Raji (cell line): Measurements from ENCODE around the gene AGR3.

Source experiments
- POLR2A ChIP-seq: IDR thresholded peaks from 2 replicates; pipeline ENCODE4 v1.6.1; 2011; ENCODE audit warnings: low read depth, low read length, control low read depth; ENCODE audit not compliant: insufficient read depth

The AGR3 gene

GRCh38 chr7:16912540-16912939 lies 30.8 kb upstream of the AGR3 start:
- TF ChIP-seq POLR2A = no peak

GRCh38 chr7:16908561-16908960 lies 26.8 kb upstream of the AGR3 start:
- TF ChIP-seq POLR2A = no peak

DNA sequence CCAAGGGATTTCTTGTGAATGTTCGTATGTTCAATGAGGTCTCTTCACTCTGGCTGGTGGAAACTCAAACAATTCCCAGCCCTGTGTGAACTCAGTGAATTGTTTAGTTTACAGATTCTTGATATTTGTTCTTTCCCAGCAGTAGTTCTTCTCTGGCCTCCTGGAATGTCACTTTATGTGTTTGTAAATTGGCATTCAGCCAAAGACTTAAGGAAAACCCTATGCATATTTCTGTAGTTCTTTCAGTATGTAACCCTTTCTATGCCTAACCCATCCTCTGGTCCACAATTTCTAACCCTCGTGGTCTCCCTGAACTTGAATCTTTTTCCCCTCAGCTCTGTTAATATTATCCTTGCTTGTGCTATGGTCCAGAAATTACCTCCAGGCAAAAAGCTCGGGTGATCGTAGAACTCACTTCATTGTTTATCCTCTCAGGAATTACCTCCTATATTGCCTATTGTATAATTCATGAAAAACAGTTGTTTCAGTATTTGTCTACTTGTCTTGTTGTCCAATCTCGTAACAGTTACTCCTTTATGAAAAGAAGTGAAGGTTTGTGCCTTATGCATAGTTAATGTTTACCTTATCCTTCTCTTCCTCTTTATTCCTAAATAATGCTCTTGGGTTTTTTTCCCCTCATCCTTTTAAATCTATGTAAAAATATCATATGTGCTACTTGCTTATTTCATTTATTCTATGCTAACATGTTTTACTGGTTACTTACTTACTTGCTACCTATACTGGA lies 23.7 kb upstream of the AGR3 start:
- TF ChIP-seq POLR2A = no peak

DNA sequence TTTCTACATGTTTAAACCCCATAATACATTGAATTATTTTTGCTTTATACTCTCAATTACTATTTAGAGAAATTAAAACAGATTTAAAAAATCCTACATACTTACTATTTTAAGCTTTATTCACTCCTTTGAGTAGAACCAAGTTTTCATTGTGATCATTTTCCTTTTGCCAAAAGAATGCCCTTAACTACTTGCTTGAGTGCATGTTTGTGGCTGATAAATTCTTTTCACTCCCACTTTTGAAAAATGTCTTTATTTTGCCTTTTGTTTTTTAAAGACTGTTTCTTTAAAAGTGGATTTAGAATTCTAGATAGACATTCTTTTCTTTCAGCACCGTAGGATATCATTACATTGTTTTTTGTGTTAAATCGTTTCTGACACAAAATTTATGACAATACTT lies 22.3 kb upstream of the AGR3 start:
- no peak for TF ChIP-seq POLR2A

GRCh38 chr7:16900209-16900768 lies 18.5 kb upstream of the AGR3 start:
- no peak for TF ChIP-seq POLR2A

DNA sequence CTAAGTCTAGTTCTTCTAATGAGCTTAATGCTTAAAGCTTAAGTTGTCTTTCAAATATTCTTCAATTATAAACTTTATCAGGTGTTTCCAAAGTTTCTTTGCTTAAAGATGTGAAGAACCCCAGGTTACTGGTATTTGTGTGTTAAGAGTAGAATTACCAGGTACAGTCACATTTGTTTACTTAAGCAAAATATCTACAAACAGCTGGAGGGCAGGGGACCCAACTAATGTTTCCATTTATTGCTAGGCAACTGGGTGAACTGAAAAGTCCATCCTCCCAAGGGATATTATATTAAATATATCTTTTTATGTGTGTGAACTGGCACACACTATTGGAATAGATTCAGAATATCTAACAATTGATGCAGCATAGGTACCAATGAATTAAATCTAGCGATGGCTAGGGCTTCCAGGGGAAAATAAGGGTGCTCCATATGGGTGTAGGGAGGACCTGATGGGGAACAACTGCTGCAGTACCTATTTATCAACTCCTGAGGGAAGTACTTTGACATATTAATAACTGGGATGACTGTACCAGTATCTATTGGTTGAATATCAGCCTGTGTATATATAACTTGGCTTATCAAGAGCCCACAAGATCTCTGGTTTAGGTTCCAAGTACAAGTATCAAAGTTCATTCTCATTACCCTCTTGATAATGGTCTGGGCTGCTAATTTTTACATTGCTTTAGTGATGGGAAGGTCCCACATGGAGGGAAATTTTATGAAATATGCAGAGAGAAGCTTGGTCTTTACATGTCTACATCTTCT lies 10.3 kb upstream of the AGR3 start:
- TF ChIP-seq POLR2A = no peak

- no peak for TF ChIP-seq POLR2A
Observed at GRCh38 chr7:16891338-16891737, 9.6 kb upstream of the AGR3 start.

DNA sequence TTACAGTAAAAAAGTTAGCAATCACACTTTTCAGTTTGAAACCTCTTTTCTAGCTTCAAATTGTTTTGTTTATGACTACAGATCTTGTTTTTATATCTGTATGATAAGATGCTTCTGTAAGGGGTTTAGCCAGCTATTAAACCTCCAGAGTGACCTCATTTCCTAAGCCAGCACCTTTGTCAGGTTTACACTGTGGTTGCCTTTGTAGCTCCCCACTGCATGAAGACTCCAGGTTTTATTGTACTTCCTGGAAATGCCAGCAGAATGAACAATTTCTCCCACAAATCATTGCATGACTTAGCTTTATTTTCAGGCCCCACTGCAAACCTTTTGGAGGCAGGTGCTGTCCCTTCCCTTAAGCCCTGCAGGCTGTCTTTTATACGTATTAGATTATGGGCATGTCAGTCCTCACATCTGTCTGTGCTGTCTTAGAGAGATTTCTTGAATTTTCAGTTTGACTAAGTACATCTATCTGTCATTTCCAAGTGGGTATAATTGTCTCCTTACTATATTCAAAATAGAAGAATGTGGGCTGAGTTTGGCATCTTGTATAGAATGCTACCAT lies 8.2 kb upstream of the AGR3 start:
- no peak for TF ChIP-seq POLR2A

GRCh38 chr7:16889305-16889704 lies 7.5 kb upstream of the AGR3 start:
- TF ChIP-seq POLR2A = no peak

DNA sequence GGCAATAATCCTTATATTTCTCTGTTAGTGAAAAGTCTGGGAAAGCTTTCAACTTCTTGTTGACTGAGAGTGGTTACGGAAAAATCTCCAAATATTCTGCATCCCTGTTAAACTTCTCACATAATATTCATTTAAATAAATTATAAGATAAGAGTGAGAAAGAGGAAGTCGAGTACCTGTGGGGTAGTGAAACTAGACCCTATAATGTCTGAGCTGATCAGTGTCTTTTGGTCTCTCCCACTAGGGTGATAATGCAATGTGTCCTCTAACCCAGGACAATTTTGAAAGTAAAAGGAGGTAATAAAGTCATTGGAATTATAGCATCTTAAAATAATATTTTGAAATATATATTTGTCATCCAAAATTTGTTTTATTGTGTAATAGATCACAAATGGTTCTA lies 2.1 kb upstream of the AGR3 start:
- TF ChIP-seq POLR2A = no peak

DNA sequence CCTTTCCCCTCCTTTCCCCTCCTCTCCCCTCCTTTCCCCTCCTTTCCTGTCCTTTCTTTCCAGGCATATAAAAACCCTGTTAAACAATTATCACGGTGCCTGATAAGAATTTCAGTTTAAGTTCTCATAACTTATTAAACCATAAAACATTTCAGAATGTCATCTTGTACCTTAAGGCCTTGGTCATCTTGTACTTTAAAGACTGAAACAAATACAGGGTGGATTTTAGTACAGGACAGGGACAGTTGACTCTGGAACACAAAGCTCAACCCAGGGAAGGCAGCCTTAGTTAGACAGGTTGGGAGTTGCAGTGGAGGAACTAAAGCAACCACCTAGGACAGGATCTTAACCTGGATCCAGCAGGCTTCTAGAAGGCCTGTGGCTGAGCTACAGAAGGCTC lies 1.2 kb downstream of the AGR3 start:
- TF ChIP-seq POLR2A = no peak

- TF ChIP-seq POLR2A = no peak
Observed at GRCh38 chr7:16879181-16879580, 2.6 kb downstream of the AGR3 start.

GRCh38 chr7:16875861-16876260 lies 5.9 kb downstream of the AGR3 start:
- TF ChIP-seq POLR2A = no peak

GRCh38 chr7:16874066-16874465 lies 7.7 kb downstream of the AGR3 start:
- no peak for TF ChIP-seq POLR2A

- no peak for TF ChIP-seq POLR2A
Observed at GRCh38 chr7:16867328-16867727, 14.5 kb downstream of the AGR3 start.

DNA sequence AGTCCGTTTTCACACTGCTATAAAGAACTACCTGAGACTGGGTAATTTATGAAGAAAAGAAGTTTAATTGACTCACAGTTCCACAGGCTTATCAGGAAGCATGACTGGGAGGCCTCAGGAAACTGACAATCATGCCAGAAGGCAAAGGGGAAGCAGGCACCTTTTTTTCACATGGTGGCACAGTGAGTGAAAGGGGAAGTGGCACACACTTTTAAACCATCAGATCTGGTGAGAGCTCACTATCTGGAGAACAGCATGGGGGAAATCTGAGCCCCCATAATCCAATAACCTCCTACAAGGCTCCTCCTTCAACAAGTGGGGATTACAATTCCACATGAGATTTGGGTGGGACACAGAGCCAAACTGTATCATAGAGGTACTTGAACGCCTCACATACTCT lies 30.0 kb downstream of the AGR3 start:
- TF ChIP-seq POLR2A = no peak
